HG02678 (cell line): ENCODE measurements around the gene RPS6KA2.
"Not testable (repeated sequence)": the region's sequence is repeated elsewhere in the genome, so short reads cannot be mapped to it uniquely, and the experiment has no call there.

Experiments
- ATAC-seq: cut with Tn5 transposase; IDR thresholded peaks from one replicate; pipeline ENCODE4 v1.9.1; 2021; ENCODE audit warnings: mild to moderate bottlenecking, moderate library complexity; ENCODE audit not compliant: unreplicated experiment

RPS6KA2 gene

DNA sequence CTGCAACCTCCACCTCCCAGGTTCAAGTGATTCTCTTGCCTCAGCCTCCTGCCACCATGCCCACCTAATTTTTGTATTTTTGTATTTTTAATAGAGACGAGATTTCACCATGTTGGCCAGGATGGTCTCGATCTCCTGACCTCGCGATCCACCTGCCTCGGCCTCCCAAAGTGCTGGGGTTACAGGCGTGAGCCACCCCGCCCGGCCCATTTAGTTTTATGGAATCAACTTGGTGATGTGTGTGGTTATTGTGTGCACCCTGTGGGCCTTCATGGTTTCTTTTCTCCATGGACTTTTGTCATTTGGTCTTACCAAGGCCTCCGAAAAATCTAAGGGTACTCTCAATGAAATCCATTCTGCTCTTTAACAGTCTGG is 88.1 kb downstream of the RPS6KA2 start:
- ATAC-seq = not testable (repeated sequence)

- ATAC-seq = no peak
Observed at GRCh38 chr6:166538297-166539010, 88.6 kb downstream of the RPS6KA2 start.

- no peak for ATAC-seq
Observed at GRCh38 chr6:166534658-166535406, 92.2 kb downstream of the RPS6KA2 start.

- ATAC-seq = no peak
Observed at GRCh38 chr6:166533205-166533824, 93.7 kb downstream of the RPS6KA2 start.

DNA sequence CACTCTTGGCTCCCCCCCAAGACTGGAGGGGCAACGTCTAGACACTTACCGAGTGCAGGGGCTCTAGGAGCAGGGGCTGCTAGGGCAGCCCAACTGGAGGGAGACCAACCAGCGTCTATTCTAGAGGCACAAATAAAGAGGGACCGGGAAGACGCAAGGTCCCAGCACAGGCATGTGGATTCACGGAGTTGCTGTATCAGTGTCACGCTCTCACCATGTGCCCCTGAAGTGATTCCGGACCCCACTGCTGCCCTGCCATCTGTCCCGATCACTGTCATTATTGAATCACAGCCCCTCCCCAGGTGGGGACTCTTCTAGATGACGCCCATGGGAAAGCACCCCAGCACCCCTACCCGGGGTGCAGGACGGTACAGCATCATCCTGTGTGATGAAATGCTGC is 94.7 kb downstream of the RPS6KA2 start:
- no peak for ATAC-seq

GRCh38 chr6:166530211-166531095 is 96.6 kb downstream of the RPS6KA2 start:
- no peak for ATAC-seq

DNA sequence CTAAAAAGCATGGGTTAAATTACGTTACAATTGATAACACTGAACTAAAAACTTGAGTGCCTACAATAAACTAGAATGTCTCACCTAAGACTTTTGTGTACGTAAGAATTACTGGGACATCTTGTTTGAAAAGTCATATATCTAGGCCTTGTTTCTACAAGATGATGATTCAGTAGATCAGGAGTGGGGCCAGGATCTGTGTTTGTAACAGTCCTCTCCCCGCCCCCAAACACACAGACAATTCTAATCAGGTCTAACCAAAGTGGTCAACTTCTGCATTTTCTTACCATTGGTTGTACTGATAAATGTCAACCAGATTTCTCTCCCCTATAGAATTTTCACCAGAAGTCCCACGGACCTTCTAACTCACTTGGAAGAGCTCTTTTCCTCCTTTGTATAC is 97.5 kb downstream of the RPS6KA2 start:
- ATAC-seq = no peak

DNA sequence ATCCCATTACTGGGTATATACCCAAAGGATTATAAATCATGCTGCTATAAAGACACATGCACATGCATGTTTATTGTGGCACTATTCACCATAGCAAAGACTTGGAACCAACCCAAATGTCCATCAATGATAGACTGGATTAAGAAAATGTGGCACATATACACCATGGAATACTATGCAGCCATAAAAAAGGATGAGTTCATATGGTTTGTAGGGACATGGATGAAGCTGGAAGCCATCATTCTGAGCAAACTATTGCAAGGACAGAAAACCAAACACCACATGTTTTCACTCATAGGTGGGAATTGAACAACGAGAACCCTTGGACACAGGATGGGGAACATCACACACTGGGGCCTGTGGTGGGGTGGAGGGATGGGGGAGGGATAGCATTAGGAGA is 98.0 kb downstream of the RPS6KA2 start:
- ATAC-seq = not testable (repeated sequence)

DNA sequence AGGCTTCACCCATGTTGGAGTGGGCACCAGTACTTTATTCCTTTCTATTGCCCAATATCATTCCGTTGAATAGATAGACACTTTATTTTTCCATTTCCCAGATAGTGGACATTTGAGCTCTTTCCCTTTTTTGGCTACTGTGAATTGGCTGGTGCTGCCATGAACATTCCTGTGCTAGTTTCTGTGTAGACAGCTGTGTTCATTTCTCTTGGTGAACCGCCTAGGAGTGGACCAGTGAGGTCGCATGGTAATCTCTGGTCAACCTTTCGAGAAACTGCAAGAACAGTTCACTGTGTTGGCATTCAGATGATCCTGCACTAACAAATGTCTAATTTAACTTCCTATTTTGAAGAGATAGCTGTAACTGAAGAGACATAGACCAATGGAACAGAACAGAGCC is 99.2 kb downstream of the RPS6KA2 start:
- no peak for ATAC-seq

- ATAC-seq = no peak
Observed at GRCh38 chr6:166526937-166527336, 100.1 kb downstream of the RPS6KA2 start.

DNA sequence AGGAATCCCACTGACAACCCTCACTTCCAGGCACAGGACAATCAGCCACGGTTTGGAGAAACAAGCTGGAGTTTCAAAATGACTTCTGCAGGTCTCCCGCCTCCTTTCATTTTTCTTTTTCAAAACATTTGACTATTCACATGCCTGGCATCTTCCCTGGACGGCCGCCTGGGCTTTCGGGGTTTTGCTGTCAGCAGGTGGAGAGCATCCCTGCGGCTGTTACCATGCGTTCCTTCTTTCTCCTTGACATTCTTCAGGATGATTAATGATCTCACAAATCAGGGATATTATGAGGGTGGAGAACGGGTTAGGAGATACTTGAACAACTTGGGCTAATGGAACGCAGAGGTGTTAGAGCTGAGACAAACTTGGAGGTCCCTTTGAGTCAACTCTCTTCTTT is 101.5 kb downstream of the RPS6KA2 start:
- ATAC-seq = no peak

- ATAC-seq = no peak
Observed at GRCh38 chr6:166523782-166524559, 103.1 kb downstream of the RPS6KA2 start.

DNA sequence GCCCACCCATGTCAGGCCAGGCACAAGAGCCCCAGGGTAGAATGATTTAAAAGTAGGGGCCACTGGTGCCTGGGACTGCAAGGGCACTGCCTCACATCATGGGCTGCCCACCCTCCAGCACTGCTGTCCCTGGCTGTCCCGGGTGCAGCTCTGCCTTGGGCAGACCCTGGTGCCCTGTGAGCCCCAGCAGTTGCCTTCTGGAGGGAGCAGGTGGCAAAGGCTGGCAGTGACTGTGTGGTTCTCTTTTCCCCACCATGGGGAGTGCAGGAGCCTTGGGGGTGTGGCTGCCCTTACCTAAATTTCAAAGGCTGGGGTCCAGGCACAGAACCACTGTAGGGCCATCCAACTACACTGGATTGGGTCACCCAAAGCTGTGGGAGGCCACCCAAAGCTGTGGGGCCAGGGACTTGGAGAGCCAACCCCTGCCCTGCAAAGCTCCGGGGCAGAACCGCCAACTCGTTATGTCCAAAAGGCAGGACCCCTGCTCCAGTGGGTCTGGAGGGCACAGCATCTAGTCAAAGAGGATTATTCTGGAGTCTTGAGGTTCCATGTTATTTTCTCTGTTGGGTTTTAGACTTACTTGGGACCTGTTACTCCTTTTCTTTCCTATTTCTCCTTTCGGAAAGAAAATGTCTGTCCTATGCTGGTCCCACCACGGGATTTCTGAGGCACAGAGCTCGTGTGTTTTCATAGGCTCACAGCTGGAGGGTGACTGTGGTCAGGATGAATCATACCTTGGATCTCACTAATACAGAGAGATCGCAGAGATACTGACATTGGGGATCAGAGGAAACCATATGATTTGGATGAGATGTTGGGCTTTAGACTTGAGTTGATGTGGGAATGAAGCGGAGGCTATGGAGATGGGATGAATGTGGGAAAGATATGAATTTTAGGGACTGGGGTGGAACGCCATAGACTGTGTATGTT is 105.9 kb downstream of the RPS6KA2 start:
- ATAC-seq = no peak

DNA sequence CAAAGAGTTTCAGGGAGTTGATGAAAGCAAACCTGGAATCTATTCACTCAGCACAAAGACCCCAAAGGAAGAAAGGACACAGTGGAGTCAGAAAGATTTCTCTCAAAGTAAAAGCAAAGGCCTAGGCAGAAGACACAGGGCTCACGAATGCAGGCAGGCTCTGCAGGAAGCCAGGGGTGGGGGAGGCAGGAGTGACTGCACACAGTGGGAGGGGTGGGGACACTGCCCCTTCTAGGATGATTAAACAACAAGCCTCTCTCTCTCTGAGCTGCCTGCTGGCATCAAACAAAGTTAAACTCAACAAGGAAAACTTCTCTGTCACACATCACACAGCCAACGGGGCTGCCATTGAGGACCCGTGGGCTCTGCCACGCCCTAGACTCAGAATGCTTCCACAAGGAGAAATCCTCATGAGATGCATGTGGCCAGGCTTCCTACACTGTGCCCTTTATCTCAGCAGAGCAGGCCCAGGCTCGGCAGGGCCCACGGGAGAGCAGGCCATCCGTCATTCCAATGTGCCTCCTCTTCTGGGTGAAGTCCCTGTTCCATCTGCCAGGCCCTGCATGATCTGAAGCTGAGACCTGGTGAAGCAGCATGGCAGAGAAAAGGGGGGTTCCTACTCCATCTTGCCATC is 110.7 kb downstream of the RPS6KA2 start:
- ATAC-seq = no peak

DNA sequence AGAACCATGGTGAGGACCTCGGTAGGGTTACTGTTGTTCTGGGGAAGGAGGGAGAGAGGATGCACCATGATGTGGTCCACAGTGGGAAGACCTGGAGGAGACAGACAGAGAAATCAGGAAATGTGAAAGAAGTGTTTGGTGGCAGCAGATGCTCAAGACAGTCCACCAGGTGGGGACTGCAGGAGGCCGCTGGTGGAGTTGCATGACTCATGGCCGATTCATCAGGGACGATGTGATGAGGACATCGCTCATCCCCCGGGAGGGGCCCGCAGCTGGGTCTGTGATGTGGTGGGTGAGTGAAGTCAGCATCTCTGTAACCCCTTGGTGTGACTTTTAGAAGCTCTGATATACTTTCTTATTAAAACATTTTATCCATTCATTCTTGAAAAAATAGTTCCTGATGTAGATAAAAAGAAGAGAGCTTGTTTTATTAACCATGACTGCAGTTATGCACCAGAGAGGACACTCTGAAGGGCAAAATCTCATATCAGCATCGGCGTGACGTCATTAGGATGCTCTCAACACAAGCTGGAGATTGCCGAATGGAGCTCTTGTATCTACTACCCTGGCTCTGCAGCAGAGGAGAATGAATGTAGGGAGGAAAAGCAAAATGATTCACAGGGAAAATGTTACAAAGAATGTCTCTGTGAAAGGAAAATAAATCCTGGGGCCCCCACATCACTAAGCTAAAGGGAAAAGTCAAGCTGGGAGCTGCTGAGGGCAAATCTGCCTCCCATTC is 111.8 kb downstream of the RPS6KA2 start:
- no peak for ATAC-seq

GRCh38 chr6:166514196-166514595 is 112.9 kb downstream of the RPS6KA2 start:
- no peak for ATAC-seq

DNA sequence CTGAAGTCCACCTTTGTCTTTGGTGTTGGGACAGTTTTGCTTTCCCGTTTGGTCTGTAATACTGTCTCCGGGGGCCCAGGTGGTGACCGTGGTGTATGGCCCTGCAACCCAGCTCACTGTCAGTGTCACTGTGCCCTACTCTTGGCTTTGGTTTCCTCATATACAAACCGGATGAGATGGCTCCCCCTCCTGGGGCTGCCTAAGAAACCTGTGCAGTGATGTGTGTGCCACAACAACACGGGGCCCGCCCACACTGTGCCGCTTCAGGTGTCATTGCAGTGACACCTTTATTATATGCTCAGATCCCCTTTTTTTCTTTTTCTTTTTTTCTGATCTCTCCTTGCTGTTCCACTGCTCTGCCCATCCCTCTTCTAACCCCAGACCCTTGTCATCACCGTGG is 114.5 kb downstream of the RPS6KA2 start:
- ATAC-seq = peak; percentile 96

DNA sequence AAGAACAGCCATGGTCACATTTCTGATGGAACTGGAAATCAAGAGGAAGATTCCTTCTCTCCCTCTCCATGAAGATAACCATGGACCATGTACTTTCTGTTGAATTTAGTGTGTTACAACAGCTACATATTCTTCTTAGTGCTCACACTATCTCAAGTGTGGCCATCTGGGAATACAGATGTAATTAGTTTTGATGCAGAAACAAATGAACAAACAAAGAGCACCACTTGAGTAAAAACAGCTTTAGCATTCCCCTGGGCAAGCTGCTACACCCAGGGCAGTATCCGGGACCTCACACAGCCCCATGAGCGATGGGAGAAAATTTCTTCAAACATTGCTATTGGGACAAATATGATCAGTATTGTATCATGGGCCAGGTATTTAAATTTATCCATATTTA is 115.7 kb downstream of the RPS6KA2 start:
- no peak for ATAC-seq
